Esophagus muscularis mucosa (tissue), 4 donors: ENCODE results near the gene RIT1. TPM values are rescaled to one million over a fixed set of nuclear protein-coding genes. Genes with fewer than 3 reads are reported as not detected.

Source experiments
- DNase-seq: peaks from one replicate; pipeline ENCODE4 v3.0.0-alpha.2; 2017; ENCODE audit errors: extremely low spot score
- H3K27ac ChIP-seq, 4 donors: fragments of 200-600 bp; sonication (generic); replicated peaks in 1 of 4; 1 replicate in 3 of 4; 2 replicates in 1 of 4; pipeline ENCODE4 v1.5.1; 2016 to 2019; ENCODE audit warnings: mild to moderate bottlenecking in 1 of 4
- H3K27me3 ChIP-seq, 4 donors: fragments of 200-600 bp; sonication (generic); one replicate each; pipeline versions ENCODE4 v1.5.1 to v1.6.0; 2016 to 2019
- H3K36me3 ChIP-seq, 4 donors: fragments of 200-600 bp; sonication (generic); one replicate each; pipeline ENCODE4 v1.5.1; 2016 to 2019
- H3K4me1 ChIP-seq, 4 donors: fragments of 200-600 bp; sonication (generic); one replicate each; pipeline ENCODE4 v1.5.1; 2016 to 2019
- H3K4me3 ChIP-seq, 4 donors: fragments of 200-600 bp; sonication (generic); 1 replicate in 2 of 4; 2 replicates in 2 of 4; pipeline ENCODE4 v1.5.1; 2016 to 2019; ENCODE audit warnings: mild to moderate bottlenecking in 4 of 4, moderate library complexity in 1 of 4
- H3K9me3 ChIP-seq, 4 donors: fragments of 200-600 bp; sonication (generic); 1 replicate in 3 of 4; 2 replicates in 1 of 4; pipeline ENCODE4 v1.5.1; 2016 to 2019
- EP300 ChIP-seq: sonication (generic); formaldehyde crosslinking; IDR thresholded peaks from one replicate; pipeline ENCODE4 v1.6.1; 2017; ENCODE audit warnings: antibody characterized with exemption
- POLR2A ChIP-seq: fragments of 450-650 bp; IDR thresholded peaks from one replicate; pipeline ENCODE4 v1.6.1; 2017; ENCODE audit warnings: antibody characterized with exemption, moderate library complexity, mild to moderate bottlenecking, low read depth
- POLR2AphosphoS5 ChIP-seq, 2 donors: sonication (generic); formaldehyde crosslinking; IDR thresholded peaks; one replicate each; pipeline ENCODE4 v1.6.1; 2017; ENCODE audit warnings: antibody characterized with exemption in 2 of 2
- WGBS: methylation state at CpG from one replicate; pipeline ENCODE4 v1.1.5; 2018; 5-methylcytosine and 5-hydroxymethylcytosine counted together
- intact Hi-C: fragments of 100-400 bp; cut with DNase I; formaldehyde crosslinking; loops from one replicate; pipeline ENCODE4 v1.15.1; 2023
- total RNA-seq, 4 donors: library from RNA; depleted of rRNA; stranded (reverse); fragments of >200 nt; gene quantifications; one replicate each; pipeline versions ENCODE4 v1.1.0 to v1.2.1, GENCODE V29; 2016
- TF ChIP-seq, protein P1 (sequence below), 3 experiments: fragments of 200-600 bp in 2 of 3; fragments of 450-650 bp in 1 of 3; sonication (generic) in 2 of 3; IDR thresholded peaks; one replicate each; pipeline ENCODE4 v1.5.1; 2017 to 2019; ENCODE audit warnings: antibody characterized with exemption in 3 of 3, mild to moderate bottlenecking in 2 of 3, moderate library complexity in 1 of 3

The RIT1 gene
- total RNA-seq, 4 donors from 2014 or later: 23.0 to 36.8 (median 32.3) TPM

DNA sequence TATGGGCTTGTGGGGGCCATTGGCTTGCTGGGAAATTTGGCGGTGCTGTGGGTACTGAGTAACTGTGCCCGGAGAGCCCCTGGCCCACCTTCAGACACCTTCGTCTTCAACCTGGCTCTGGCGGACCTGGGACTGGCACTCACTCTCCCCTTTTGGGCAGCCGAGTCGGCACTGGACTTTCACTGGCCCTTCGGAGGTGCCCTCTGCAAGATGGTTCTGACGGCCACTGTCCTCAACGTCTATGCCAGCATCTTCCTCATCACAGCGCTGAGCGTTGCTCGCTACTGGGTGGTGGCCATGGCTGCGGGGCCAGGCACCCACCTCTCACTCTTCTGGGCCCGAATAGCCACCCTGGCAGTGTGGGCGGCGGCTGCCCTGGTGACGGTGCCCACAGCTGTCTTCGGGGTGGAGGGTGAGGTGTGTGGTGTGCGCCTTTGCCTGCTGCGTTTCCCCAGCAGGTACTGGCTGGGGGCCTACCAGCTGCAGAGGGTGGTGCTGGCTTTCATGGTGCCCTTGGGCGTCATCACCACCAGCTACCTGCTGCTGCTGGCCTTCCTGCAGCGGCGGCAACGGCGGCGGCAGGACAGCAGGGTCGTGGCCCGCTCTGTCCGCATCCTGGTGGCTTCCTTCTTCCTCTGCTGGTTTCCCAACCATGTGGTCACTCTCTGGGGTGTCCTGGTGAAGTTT, 30.8 kb upstream of the RIT1 start:
- no peaks in the 10 kb centered on the region for H3K9me3 ChIP-seq
- H3K27ac ChIP-seq: peak overlapping the region; percentile 51 to 72 (median 64)
- peaks cover 3 to 17% (median 16%) of the 10 kb centered on the region in 4 donors for H3K36me3 ChIP-seq
- no peak overlapping the region for H3K4me3 ChIP-seq
- WGBS: 85% methylated on average over 19 of the region's 29 CpGs
- peaks cover 58 to 81% (median 76%) of the 10 kb centered on the region in 4 donors for H3K4me1 ChIP-seq
- no peak for DNase-seq
- no peaks in the 10 kb centered on the region for H3K27me3 ChIP-seq
- intact Hi-C loops: no loop called here
- TF ChIP-seq, protein P1, sequence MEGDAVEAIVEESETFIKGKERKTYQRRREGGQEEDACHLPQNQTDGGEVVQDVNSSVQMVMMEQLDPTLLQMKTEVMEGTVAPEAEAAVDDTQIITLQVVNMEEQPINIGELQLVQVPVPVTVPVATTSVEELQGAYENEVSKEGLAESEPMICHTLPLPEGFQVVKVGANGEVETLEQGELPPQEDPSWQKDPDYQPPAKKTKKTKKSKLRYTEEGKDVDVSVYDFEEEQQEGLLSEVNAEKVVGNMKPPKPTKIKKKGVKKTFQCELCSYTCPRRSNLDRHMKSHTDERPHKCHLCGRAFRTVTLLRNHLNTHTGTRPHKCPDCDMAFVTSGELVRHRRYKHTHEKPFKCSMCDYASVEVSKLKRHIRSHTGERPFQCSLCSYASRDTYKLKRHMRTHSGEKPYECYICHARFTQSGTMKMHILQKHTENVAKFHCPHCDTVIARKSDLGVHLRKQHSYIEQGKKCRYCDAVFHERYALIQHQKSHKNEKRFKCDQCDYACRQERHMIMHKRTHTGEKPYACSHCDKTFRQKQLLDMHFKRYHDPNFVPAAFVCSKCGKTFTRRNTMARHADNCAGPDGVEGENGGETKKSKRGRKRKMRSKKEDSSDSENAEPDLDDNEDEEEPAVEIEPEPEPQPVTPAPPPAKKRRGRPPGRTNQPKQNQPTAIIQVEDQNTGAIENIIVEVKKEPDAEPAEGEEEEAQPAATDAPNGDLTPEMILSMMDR (IDR thresholded peaks at IDR 0.05): no peak
- TF ChIP-seq POLR2AphosphoS5 (IDR thresholded peaks at IDR 0.05) (peak in 1 of 2 donors; percentile 43), POLR2A (no peak)

DNA sequence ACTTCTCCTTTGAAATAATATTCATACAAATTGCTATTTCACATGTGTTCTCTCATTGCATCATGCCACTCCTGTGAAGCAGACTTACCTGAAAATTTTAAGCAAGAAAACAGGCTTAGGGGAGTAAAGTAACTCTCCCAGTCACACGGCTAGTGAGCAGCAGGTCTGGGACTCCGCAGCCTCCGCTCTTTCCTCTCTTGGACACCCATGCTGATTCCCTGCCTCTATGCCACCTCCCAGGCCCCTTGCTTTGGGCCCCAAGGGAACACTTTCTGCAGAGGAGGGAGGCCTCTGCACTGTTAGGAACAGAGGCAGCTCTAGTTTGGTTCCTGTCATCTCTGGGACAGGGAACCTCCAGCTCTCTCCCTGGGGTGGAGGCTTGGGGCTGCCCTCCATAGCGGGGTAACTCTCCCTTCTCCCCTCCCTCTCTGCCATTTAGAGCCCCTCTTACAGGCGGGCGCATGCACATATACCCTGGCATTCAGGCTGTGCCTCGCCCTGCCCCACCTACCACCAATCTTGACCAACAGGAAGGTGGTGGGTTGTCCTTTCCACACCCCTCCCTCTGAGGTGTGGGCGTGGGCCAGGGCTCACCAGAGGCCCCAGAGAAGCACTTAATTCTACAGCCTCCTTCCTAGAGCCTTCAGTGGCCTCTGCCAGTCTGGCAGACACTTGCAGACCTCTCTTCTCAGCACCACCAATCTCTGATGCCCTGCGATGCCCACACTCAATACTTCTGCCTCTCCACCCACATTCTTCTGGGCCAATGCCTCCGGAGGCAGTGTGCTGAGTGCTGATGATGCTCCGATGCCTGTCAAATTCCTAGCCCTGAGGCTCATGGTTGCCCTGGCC, 30.1 kb upstream of the RIT1 start, which contains the start of gene RXFP4:
Gene RXFP4, plus strand, starts transcription at position 646 of the 852 bp plus-strand sequence. Its CDS starts 72 bp downstream, at position 718.
- intact Hi-C loops: no loop called here
- no peak for DNase-seq
- H3K27me3 ChIP-seq: no peaks in the 10 kb centered on the region
- no peak within 1 kb of the TSS for H3K4me3 ChIP-seq
- peak within 1 kb of the TSS; percentile 51 to 72 (median 64) for H3K27ac ChIP-seq
- no peak for TF ChIP-seq POLR2A
- no peak for TF ChIP-seq EP300
- TF ChIP-seq, protein P1 (IDR thresholded peaks at IDR 0.05): no peak
- TF ChIP-seq POLR2AphosphoS5 (IDR thresholded peaks at IDR 0.05): no peak
- WGBS: 64% methylated on average over 7 of the region's 11 CpGs
- H3K9me3 ChIP-seq: no peaks in the 10 kb centered on the region
- H3K36me3 ChIP-seq: peaks cover 0 to 9% (median 8%) of the 10 kb centered on the region in 4 donors
- peaks cover 58 to 79% (median 72%) of the 10 kb centered on the region in 4 donors for H3K4me1 ChIP-seq

DNA sequence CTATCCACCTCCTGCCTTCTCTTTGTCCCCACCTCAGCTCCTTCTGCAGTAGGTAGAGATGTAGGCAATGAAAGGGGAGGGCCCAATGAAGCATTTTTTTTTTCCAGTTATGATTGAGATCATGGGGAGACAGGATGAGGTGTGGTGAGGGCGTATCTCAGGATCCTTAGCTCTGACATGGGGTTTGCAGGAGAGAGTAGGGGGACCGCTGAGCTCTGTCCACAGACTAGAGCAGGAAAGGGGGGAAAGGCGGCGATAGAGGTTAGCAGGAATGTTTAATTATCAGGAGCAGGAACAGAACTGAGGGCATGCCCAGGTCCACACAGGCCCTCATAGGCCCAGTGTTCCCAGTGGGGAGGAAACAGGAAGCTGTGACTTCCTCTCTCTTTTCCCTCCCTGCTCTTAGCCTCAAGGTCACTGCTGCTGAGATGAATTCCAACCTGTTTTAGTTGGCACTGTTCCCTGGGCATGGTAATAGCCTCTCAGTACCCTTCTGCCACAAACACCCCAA, 29.4 kb upstream of the RIT1 start:
- H3K27me3 ChIP-seq: no peaks in the 10 kb centered on the region
- peak overlapping the region; percentile 51 to 72 (median 64) for H3K27ac ChIP-seq
- no peak overlapping the region for H3K4me3 ChIP-seq
- TF ChIP-seq POLR2A (no peak), POLR2AphosphoS5 (IDR thresholded peaks at IDR 0.05) (peak; percentile 23 to 48)
- TF ChIP-seq, protein P1 (IDR thresholded peaks at IDR 0.05): no peak
- intact Hi-C loops: no loop called here
- H3K4me1 ChIP-seq: peaks cover 58 to 72% (median 66%) of the 10 kb centered on the region in 4 donors
- DNase-seq: no peak
- H3K36me3 ChIP-seq: peaks cover 0 to 3% (median 2%) of the 10 kb centered on the region in 4 donors
- 56% methylated on average over 4 of the region's 4 CpGs for WGBS
- no peaks in the 10 kb centered on the region for H3K9me3 ChIP-seq

DNA sequence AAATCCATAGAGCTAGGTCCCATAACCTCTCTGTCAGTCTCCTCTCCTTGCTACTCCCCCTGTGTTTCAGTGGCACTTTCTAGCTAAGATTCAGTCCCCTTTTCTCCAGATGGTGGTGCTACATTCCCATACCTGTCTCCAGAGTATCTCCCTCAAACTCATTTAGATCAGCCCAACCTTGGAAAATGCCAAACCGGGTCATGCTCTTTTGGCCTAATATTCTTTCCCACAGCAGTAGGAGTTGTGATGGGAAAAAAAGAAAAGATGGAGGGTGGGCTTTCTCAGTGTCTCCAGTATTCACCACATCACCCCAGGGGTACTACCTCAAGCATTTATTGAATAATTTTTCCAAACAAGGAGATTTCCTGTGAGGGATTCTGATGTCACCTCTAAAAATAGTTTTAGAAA, 27.1 kb upstream of the RIT1 start:
- no peak for DNase-seq
- intact Hi-C loops: loop anchor here (1.0 kb wide), 1 partner anchor 51 kb away; no protein-coding TSS in a partner anchor
- Histone ChIP-seq H3K9me3 (no peaks in the 10 kb centered on the region), H3K27me3 (no peaks in the 10 kb centered on the region), H3K36me3 (peaks cover 0 to 4% (median 2%) of the 10 kb centered on the region in 4 donors), H3K4me1 (peaks cover 61 to 68% (median 65%) of the 10 kb centered on the region in 4 donors), H3K27ac (peak overlapping the region; percentile 8 to 71 (median 42)), H3K4me3 (no peak overlapping the region)
- TF ChIP-seq, protein P1 (IDR thresholded peaks at IDR 0.05): peak; percentile 67 to 81 (median 67)
- no peak for TF ChIP-seq EP300
- TF ChIP-seq POLR2A: no peak
- 0% methylated on average over 1 of the region's 1 CpG for WGBS
